Astrocyte of the spinal cord (primary cell): ENCODE results near the gene FCN2.
A peak's percentile ranks its signal among the peaks of the same experiment; 100 is the strongest.

ENCODE experiments used
- DNase-seq: peaks from one replicate; pipeline ENCODE4 v3.0.0; 2011; ENCODE audit warnings: low read depth, low spot score
- H3K4me3 ChIP-seq: 2 replicates; pipeline ENCODE4 v1.5.1; 2011; ENCODE audit warnings: low read depth, mild to moderate bottlenecking, low read length, moderate library complexity
- in situ Hi-C: cut with HindIII; loops from 2 replicates; pipeline ENCODE4 v1.10.0; 2017; ENCODE audit warnings: low sequenced_read_pairs
- TF ChIP-seq, protein P1 (sequence below): IDR thresholded peaks from 2 replicates; pipeline ENCODE4 v1.5.1; 2012; ENCODE audit warnings: low read depth, mild to moderate bottlenecking, low read length, inconsistent platforms

The FCN2 gene

DNA sequence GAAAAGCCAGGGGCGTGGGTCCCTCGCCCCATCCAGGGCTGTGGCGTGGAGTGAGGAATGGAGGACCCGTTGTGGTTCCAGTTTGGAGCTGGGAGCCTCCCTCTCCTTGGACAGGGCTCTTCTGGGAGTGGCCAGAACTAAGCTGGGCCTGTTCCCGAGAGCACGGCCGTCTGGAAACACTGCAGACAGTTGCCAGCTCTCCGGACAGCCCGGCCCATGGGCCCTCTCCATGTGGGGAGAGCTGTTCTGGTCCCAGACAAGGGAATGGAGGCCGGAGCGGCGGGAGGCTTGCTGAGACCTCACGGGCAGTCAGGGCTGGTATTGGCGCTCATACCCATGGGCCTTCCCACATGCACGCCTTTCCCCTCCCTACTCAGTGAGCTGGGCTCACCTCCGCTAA is 45.2 kb upstream of the FCN2 start:
- DNase-seq: no peak
- TF ChIP-seq, protein P1, sequence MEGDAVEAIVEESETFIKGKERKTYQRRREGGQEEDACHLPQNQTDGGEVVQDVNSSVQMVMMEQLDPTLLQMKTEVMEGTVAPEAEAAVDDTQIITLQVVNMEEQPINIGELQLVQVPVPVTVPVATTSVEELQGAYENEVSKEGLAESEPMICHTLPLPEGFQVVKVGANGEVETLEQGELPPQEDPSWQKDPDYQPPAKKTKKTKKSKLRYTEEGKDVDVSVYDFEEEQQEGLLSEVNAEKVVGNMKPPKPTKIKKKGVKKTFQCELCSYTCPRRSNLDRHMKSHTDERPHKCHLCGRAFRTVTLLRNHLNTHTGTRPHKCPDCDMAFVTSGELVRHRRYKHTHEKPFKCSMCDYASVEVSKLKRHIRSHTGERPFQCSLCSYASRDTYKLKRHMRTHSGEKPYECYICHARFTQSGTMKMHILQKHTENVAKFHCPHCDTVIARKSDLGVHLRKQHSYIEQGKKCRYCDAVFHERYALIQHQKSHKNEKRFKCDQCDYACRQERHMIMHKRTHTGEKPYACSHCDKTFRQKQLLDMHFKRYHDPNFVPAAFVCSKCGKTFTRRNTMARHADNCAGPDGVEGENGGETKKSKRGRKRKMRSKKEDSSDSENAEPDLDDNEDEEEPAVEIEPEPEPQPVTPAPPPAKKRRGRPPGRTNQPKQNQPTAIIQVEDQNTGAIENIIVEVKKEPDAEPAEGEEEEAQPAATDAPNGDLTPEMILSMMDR: no peak
- no peak overlapping the region for H3K4me3 ChIP-seq
- in situ Hi-C loops: no loop called here

DNA sequence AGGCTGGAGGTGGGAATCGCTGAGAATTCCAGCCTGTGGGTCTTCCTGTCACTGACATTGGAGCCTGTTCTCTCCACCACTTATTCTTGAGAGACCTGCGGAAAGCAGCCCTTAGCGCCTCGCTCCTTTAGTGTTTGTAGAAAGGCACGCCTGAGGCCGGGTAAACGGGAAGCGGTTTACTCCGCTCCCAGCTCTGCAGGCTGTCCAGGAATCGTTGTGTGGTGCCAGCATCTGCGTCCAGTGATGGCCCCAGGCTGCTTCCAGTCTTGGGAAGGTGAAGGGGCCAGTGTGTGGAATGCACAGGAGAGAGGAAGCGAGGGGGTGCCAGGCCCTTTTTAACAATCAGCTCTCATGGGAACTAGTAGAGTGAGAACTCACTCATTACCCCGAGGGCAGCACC is 44.6 kb upstream of the FCN2 start:
- H3K4me3 ChIP-seq: no peak overlapping the region
- no peak for DNase-seq
- TF ChIP-seq, protein P1: no peak
- in situ Hi-C loops: no loop called here

DNA sequence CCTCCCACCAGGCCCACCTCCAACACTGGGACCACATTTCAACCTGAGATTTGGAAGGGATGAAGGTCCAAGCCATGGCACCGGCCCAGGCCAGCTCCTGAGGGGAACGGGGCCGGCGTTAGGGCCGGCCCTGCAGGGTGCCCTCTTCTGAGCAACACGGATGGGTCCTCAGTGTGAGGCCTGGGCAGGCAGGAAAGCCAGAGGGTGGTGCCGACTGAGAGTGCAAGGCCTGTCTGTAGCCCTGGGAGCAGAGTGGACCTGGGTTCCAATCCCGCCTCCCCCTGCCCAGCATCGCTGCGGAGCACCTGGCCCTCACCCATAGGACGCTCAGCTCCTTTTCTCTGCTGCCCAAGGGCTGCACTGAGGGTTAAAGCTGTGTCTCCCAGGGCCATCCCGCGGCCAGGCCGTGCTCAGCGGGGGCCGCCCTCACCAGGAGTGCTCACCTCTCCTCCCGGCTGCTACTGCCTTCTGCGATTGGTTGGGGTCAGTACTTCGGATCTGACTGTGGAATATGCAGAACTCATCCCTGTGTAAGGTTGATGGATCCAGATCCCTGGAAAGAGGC is 44.1 kb upstream of the FCN2 start:
- in situ Hi-C loops: no loop called here
- TF ChIP-seq, protein P1: no peak
- no peak overlapping the region for H3K4me3 ChIP-seq
- DNase-seq: no peak

DNA sequence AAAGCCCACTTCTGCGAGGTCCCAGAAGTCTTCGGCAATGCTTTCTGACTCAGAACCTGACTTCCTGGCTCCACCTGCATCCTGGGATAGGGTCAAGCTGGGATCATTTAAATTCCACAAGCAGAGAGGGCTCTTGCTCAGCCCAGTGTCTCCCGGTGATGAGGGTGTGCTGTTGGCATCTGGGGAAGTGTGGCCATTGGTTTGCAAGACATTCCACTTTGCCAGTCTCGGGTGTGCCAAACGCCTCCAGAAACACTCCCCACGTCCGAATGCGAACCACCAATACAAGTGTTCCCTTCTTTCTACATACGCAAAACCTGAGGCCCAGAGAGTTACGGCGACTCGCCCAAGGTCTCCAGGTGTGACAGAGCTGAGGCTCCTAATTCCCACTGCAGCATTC is 43.1 kb upstream of the FCN2 start:
- peak; percentile 21 for DNase-seq
- TF ChIP-seq, protein P1: no peak
- in situ Hi-C loops: no loop called here
- no peak overlapping the region for H3K4me3 ChIP-seq

DNA sequence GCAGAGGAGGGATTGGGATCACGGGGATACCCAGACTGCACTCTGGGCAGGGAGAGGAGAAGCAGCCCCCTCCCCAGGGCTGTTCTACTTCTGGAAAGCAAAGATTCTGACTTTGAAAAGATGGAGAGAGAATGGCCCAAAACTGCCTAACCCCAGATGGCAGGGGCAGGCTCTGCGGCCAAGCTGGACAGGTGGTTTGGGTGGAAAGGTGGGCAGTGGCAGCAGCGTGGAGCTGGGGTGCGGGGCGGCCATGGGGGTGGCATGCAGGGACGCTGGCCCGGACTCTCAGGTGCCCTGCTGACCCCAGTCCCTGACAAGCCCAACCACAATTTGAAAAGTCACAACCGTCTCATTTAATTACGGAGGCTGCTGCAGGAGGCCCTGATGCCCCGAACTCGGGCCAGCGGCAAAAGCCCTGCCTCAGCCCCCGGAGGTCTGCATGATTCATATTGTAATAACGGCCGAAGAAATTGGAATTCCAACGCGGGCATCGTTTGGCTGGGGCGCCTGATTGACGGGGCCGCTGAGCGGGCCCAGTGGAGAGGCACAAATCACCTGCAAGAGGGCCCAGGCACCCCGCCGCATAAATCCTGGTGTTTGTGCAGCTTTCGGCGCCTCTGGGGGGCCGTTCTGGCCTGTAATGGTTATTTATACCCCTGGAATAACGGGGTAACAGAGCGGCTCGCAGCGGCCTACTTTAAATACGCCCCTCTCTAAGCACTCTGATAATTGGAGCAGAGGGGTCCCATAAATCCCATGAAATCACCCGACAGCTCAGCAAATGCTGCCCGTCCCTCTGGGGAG is 41.8 kb upstream of the FCN2 start:
- in situ Hi-C loops: no loop called here
- TF ChIP-seq, protein P1: no peak
- H3K4me3 ChIP-seq: no peak overlapping the region
- DNase-seq: no peak

DNA sequence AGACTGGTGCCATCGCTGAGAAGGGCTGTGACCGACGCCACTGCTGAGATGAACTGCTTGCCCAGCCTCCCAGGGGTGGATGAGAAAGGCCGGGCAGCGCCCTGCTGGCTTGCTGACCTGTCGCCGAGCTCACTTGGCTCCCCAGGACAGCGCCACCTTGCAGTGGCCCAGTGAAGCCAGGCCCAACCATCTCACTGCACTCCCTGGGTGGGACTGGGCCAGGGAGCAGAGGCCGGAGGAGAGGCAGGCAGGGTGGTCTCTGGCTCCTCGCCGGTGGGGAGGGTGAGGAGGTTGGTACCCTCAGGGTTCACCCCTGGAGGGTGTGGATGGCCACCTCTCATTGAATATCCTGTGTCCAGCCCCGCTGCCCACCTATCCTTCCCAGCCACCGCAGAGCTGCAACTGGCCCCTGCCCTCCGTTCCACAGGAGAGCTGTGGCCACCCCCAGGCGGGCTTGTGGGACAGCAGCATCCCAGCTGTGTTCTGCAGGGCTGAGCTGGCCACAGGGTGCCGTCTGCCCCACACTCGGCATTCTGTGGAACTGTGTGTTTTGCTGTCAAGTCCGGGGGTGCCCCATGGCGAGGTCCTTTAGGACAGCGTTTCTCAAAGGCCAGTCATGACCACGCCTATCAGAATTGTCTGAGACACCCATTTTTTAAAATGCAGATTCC is 41.0 kb upstream of the FCN2 start:
- TF ChIP-seq, protein P1: peak; percentile 17
- in situ Hi-C loops: no loop called here
- H3K4me3 ChIP-seq: no peak overlapping the region
- DNase-seq: no peak
